HG02885 (cell line): ENCODE data around the gene PRSS27.

ENCODE experiments used
- ATAC-seq: cut with Tn5 transposase; IDR thresholded peaks from one replicate; pipeline ENCODE4 v1.9.1; 2021; ENCODE audit warnings: mild to moderate bottlenecking; ENCODE audit not compliant: unreplicated experiment, poor library complexity

Gene PRSS27

GRCh38 chr16:2720064-2720457 lies at the start of gene PRSS27:
Gene PRSS27, minus strand, starts transcription at chr16:2720224. Its CDS starts 64 bp downstream, at chr16:2720160.
- ATAC-seq = no peak

GRCh38 chr16:2769675-2770056 lies 49.6 kb upstream of the PRSS27 start:
- ATAC-seq = no peak

- no peak for ATAC-seq
Measured at GRCh38 chr16:2769100-2769529, 49.1 kb upstream of the PRSS27 start.

- ATAC-seq = no peak
Measured at GRCh38 chr16:2768403-2769089, 48.5 kb upstream of the PRSS27 start.

GRCh38 chr16:2767891-2768290 lies 47.9 kb upstream of the PRSS27 start:
- no peak for ATAC-seq

GRCh38 chr16:2767140-2767731 lies 47.2 kb upstream of the PRSS27 start:
- ATAC-seq = no peak

GRCh38 chr16:2766430-2767139 lies 46.6 kb upstream of the PRSS27 start:
- no peak for ATAC-seq

- ATAC-seq = no peak
Measured at GRCh38 chr16:2765462-2766404, 45.7 kb upstream of the PRSS27 start.

GRCh38 chr16:2764718-2765117 lies 44.7 kb upstream of the PRSS27 start:
- no peak for ATAC-seq

- ATAC-seq = no peak
Measured at GRCh38 chr16:2763173-2763572, 43.1 kb upstream of the PRSS27 start.

- ATAC-seq = no peak
Measured at GRCh38 chr16:2762711-2763110, 42.7 kb upstream of the PRSS27 start.

- ATAC-seq = no peak
Measured at GRCh38 chr16:2761886-2762583, 42.0 kb upstream of the PRSS27 start.

- no peak for ATAC-seq
Measured at GRCh38 chr16:2761472-2761871, 41.4 kb upstream of the PRSS27 start.

- ATAC-seq = no peak
Measured at GRCh38 chr16:2757344-2757743, 37.3 kb upstream of the PRSS27 start.

- ATAC-seq = no peak
Measured at GRCh38 chr16:2756288-2757015, 36.4 kb upstream of the PRSS27 start.

- no peak for ATAC-seq
Measured at GRCh38 chr16:2755158-2755557, 35.1 kb upstream of the PRSS27 start.

- ATAC-seq = no peak
Measured at GRCh38 chr16:2753733-2754020, 33.7 kb upstream of the PRSS27 start.

GRCh38 chr16:2752850-2753732 lies 33.1 kb upstream of the PRSS27 start:
- ATAC-seq = peak; percentile 48
